Measurements from ENCODE around the gene COL23A1.

Gene COL23A1

GRCh38 chr5:178273041-178273440 lies 317.2 kb downstream of the COL23A1 start:
- no peak overlapping the region for H3K27ac ChIP-seq (ENCODE audit: extremely low read depth, low read depth, low read length)
- no peak overlapping the region for H3K4me3 ChIP-seq (ENCODE audit: low read depth, low read length)
- no peaks in the 10 kb centered on the region for H3K9me3 ChIP-seq (ENCODE audit: control insufficient read depth, insufficient read depth, low read depth, low read length)
- POLR2A ChIA-PET = no interaction called here
- H3K4me1 ChIP-seq (ENCODE audit: control insufficient read depth, insufficient read depth, low read length) = no peaks in the 10 kb centered on the region
- TF ChIP-seq ZBTB44 (tag by site-specific recombination; IDR thresholded peaks at IDR 0.05) (no peak), ZNF146 (tag by site-specific recombination; IDR thresholded peaks at IDR 0.05) (no peak), ZNF561 (tag by site-specific recombination; IDR thresholded peaks at IDR 0.05; ENCODE audit: borderline replicate concordance) (no peak), ZBTB48 (tag by site-specific recombination; IDR thresholded peaks at IDR 0.05) (no peak), ZNF785 (tag by site-specific recombination; IDR thresholded peaks at IDR 0.05) (no peak), ZNF274 (IDR thresholded peaks at IDR 0.05; ENCODE audit: low read length) (no peak), ZNF274 (tag by site-specific recombination; IDR thresholded peaks at IDR 0.05; ENCODE audit: borderline replicate concordance) (no peak), ZNF776 (tag by site-specific recombination; IDR thresholded peaks at IDR 0.05; ENCODE audit: borderline replicate concordance) (no peak), ZNF560 (tag by site-specific recombination; IDR thresholded peaks at IDR 0.05; ENCODE audit: borderline replicate concordance) (no peak), ZNF366 (tag by site-specific recombination; conservative IDR thresholded peaks at IDR 0.05) (no peak), ZNF48 (tag by site-specific recombination; IDR thresholded peaks at IDR 0.05) (no peak), HIC1 (tag by site-specific recombination; IDR thresholded peaks at IDR 0.05) (no peak), ZBTB8A (tag by site-specific recombination; IDR thresholded peaks at IDR 0.05) (no peak), ZNF223 (tag by site-specific recombination; IDR thresholded peaks at IDR 0.05) (no peak)
- no peaks in the 10 kb centered on the region for H3K36me3 ChIP-seq (ENCODE audit: control insufficient read depth in 2 of 2, insufficient read depth in 1 of 2, low read length in 2 of 2)
- CTCF ChIA-PET = interaction anchor here (0.5 to 1.2 kb wide), 4 partner anchors 10 to 317 kb away, joined by 3 to 4 read pairs (median 3); partner anchors contain the start of gene COL23A1

- Histone ChIP-seq H3K4me1 (ENCODE audit: control insufficient read depth, insufficient read depth, low read length) (no peaks in the 10 kb centered on the region), H3K27ac (ENCODE audit: extremely low read depth, low read depth, low read length) (no peak overlapping the region), H3K4me3 (ENCODE audit: low read depth, low read length) (no peak overlapping the region), H3K9me3 (ENCODE audit: control insufficient read depth, insufficient read depth, low read depth, low read length) (no peaks in the 10 kb centered on the region), H3K36me3 (ENCODE audit: control insufficient read depth in 2 of 2, insufficient read depth in 1 of 2, low read length in 2 of 2) (no peaks in the 10 kb centered on the region)
- TF ChIP-seq ZNF138 (tag by site-specific recombination; IDR thresholded peaks at IDR 0.05; ENCODE audit: borderline replicate concordance) = no peak
- TF ChIP-seq ZNF555 (tag by site-specific recombination; conservative IDR thresholded peaks at IDR 0.05) = no peak
- TF ChIP-seq KLF17 (tag by site-specific recombination; IDR thresholded peaks at IDR 0.05) = no peak
- no peak for TF ChIP-seq ZBTB26 (tag by site-specific recombination; optimal IDR thresholded peaks at IDR 0.05)
- no peak for TF ChIP-seq SP7 (tag by site-specific recombination; IDR thresholded peaks at IDR 0.05)
- no peak for TF ChIP-seq ZFHX2 (tag by site-specific recombination; conservative IDR thresholded peaks at IDR 0.05)
- no peak for TF ChIP-seq ZNF645 (tag by site-specific recombination; IDR thresholded peaks at IDR 0.05)
- TF ChIP-seq PRDM1 (tag by site-specific recombination; IDR thresholded peaks at IDR 0.05) = no peak
- TF ChIP-seq ZNF398 (tag by site-specific recombination; IDR thresholded peaks at IDR 0.05) = no peak
- no peak for TF ChIP-seq ZNF785 (tag by site-specific recombination; IDR thresholded peaks at IDR 0.05)
- TF ChIP-seq ZFP41 (tag by site-specific recombination; IDR thresholded peaks at IDR 0.05; ENCODE audit: borderline replicate concordance) = no peak
- POLR2A ChIA-PET = no interaction called here
- CTCF ChIA-PET = interaction anchor here (1.1 to 1.2 kb wide), 2 partner anchors 11 to 317 kb away, joined by 3 read pairs; partner anchors contain the start of gene COL23A1
Measured at GRCh38 chr5:178272591-178272990, 317.6 kb downstream of the COL23A1 start.

All from HEK293 (cell line).